Fibroblast of skin of right biceps (primary cell): Measurements from ENCODE around the gene SSTR5.

Experiments used
- DNase-seq: peaks from one replicate; pipeline ENCODE4 v3.0.0-alpha.2; 2013

The SSTR5 gene

DNA sequence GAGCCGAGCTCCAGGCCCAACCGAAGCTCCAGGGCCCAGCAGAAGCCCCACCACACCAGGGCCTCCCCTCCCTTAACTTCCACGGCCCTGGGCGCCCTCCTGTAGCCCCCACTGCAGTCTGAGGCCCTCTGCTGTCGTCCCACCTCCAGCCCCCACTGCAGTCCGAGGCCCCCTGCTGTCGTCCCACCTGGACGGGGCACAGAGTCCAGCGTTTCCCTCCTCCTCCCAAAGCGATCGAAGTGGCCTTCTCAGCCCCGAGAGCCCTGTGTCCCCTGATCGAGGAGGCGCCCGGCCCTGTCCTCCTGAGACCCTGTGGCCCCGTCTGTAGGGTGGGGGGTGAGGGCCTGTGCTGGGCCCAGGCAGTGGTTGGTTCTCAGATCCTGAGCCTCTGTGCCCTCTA lies 54.6 kb downstream of the SSTR5 start:
- no peak for DNase-seq

DNA sequence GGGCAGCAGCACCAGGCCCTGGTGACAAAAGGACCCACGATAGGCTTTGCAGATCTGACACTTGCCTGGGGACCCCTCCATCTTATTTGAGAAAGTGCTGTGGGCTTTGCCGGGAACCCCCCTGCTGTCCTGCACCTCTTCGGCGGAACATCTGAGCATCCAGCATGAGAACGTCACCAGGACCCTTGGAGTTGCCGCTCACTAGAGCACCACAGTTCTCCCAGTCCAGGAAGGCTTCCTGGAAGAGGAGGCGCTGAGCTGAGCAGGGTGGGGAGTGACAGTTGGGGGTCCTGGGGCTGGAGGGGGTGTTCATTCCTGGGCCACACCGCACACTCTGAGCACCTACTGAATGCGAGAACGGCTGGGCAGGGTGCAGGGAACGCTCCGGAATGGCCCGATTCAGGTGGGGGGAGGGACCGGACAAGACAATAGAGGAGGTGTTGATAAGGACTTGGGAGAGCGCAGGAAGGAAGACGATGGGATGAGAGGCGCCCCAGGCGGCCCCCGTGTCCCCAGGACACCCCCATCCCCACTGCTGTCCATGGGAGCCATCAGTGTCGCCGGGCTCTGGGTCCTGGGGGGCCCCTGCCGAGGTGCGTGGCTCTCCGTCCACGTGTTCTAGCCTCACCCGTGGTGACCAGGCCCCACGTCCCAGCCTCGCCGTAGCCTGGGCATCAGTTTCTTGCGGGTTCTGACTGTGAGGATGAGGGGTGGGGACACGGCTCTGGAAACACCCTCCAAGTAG lies 55.6 kb downstream of the SSTR5 start:
- no peak for DNase-seq

DNA sequence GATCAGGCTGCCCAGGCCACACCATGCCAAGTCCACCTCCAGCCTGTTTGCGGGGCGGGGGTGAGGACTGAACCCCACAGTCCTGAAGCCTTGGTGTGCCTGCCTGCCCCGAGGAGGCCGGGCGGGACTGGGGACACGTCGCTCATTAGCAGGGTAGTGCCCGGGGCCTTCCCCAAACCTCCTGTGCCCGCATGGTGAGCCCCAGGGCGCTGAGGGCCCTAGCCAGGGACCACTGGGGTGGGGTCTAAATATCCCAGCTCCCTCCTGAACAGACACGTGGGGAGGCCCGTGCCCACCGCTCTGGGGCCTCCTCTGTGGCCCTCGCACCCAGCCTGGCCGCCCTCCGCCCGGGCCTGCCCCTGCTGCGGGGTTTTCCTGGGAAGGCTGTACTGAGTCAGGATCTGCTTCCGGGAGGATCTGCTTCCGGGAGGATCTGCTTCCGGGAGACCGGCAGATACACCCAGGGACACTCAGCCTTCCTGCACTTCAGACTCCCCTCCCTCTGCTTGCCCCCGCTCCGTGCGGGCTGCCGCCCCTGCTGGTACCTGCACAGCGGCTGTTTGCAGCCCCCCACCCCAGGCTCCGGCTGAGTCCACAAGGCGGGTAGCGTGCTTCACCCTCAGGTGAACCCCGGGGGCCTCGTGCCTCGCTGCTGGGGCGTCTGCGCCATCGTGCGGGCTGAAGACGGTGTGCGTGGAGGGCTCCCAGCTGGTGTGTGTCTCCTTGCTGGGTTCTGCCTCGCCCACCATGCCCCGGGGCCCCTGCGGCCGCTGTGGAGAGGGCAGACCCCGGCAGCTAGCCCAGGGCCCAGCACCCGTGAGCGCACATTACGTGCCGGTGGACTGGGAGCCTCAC lies 56.8 kb downstream of the SSTR5 start:
- no peak for DNase-seq

DNA sequence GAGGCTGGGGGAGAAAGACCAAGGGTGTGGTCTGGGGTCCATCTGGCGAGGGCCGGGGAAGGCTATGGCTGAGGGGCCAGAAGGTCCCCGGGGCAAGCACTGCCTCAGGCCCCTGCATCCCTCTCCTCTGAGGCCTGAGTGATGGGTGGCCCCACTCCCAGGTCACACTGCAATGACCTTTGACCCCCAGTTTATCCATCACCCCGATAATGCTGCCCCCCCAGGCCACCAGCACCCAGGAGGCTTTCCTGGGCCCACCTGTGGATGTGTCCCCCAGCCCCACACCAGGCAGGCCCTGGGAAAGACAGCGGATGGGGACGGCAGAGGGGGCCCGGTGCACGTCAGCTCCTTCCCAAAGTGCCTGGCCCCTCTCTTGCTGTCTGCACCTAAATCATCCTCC lies 57.8 kb downstream of the SSTR5 start:
- no peak for DNase-seq
